Measurements from ENCODE around the gene TAC1. TPM values are rescaled to one million over a fixed set of nuclear protein-coding genes. Genes with fewer than 3 reads are reported as not detected.
"Not testable (repeated sequence)": the region's sequence is repeated elsewhere in the genome, so short reads cannot be mapped to it uniquely, and the experiment has no call there.

The TAC1 gene
- total RNA-seq, 1 donor from 2014 or later, result 0.63 TPM

DNA sequence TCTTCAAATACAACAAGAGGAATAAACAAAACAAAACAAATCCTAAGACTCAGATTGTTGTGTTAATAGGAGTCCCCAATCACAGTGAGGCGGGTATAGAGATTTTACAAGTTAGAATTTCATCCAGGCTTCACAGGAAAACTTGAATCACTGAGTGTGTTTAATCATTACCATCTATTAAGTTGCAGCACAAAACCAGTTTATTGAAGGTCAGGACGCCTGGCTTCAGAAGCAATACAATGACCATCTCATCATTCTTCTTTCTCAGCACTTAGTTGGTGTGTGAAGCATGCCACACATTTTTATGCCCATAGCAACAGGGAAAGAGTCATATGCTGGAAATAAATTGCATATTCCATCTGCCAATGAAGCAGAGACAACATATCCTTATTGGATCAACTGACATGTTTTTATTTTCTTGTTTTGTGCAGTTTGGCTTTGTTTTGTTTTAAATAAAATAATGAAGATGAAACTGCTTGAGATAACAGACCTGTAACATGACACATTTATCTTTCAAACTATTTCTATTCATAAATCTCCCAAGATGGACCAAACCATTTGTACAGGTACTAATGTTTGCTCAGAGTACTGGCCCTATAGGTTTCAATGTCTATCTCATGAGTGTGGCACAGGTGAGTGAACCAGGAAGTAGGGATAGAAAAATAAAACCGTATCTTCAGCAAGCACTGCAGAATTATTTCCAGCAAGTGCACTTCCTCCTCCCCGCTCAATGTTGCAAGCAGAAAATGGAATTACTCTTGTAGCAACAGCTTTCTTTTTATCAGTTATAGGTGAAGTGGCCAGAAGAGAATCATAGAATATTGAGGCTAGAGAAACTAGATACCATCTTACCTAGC is 40.4 kb downstream of the TAC1 start:
- Mint-ChIP-seq H3K4me3 (no peak overlapping the region), H3K36me3 (no peaks in the 10 kb centered on the region), H3K27ac (no peak overlapping the region), H3K27me3 (ENCODE audit: low read depth) (peaks cover 9% of the 10 kb centered on the region), H3K9me3 (no peaks in the 10 kb centered on the region), H3K4me1 (no peaks in the 10 kb centered on the region)
- DNase-seq (ENCODE audit: low spot score in 2 of 2, unreplicated experiment in 2 of 2), result no peak
- TF ChIP-seq, protein P1, sequence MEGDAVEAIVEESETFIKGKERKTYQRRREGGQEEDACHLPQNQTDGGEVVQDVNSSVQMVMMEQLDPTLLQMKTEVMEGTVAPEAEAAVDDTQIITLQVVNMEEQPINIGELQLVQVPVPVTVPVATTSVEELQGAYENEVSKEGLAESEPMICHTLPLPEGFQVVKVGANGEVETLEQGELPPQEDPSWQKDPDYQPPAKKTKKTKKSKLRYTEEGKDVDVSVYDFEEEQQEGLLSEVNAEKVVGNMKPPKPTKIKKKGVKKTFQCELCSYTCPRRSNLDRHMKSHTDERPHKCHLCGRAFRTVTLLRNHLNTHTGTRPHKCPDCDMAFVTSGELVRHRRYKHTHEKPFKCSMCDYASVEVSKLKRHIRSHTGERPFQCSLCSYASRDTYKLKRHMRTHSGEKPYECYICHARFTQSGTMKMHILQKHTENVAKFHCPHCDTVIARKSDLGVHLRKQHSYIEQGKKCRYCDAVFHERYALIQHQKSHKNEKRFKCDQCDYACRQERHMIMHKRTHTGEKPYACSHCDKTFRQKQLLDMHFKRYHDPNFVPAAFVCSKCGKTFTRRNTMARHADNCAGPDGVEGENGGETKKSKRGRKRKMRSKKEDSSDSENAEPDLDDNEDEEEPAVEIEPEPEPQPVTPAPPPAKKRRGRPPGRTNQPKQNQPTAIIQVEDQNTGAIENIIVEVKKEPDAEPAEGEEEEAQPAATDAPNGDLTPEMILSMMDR (IDR thresholded peaks at IDR 0.05; ENCODE audit: unreplicated experiment), result no peak

DNA sequence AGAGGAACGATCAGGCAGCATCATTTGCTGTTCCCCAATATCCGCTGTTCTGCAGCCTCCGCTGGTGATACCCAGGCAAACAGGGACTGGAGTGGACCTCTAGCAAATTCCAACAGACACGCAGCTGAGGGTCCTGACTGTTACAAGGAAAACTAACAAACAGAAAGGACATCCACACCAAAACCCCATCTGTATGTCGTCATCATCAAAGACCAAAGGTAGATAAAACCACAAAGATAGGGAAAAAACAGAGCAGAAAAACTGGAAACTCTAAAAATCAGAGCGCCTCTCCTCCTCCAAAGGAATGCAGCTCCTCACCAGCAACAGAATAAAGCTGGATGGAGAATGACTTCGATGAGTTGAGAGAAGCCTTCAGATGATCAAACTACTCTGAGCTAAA is 54.5 kb downstream of the TAC1 start:
- H3K36me3 Mint-ChIP-seq, H3K4me3 Mint-ChIP-seq, H3K4me1 Mint-ChIP-seq: not testable (repeated sequence)

More for the DNA sequence above, 54.5 kb downstream of the TAC1 start:
- not testable (repeated sequence) for H3K27ac Mint-ChIP-seq; H3K27me3 Mint-ChIP-seq (ENCODE audit: low read depth); DNase-seq (ENCODE audit: low spot score in 2 of 2, unreplicated experiment in 2 of 2)
- peaks cover 32% of the 10 kb centered on the region for H3K9me3 Mint-ChIP-seq

Other genes with a start within 250 kb of the TAC1 start
- 26.1 to 27.5 TPM (median 26.8 TPM) in 3 replicates for gene ASNS, start 140.3 kb downstream of the TAC1 start, total RNA-seq

All from mesothelial cell of epicardium (in vitro differentiated cells).